Chondrocyte (in vitro differentiated cells): Measurements from ENCODE around the gene CYP51A1. TPM values are rescaled to one million over a fixed set of nuclear protein-coding genes. Genes with fewer than 3 reads are reported as not detected.
"Not testable (repeated sequence)": the region's sequence is repeated elsewhere in the genome, so short reads cannot be mapped to it uniquely, and the experiment has no call there.

ENCODE experiments used
- DNase-seq: peaks from one replicate; pipeline ENCODE4 v3.0.0; 2021; ENCODE audit warnings: mixed read lengths, low spot score
- H3K27ac Mint-ChIP-seq: one replicate; pipeline ENCODE4 v1.8.0; 2021; ENCODE audit warnings: mild to moderate bottlenecking, moderate library complexity, mixed read lengths; ENCODE audit not compliant: unreplicated experiment
- H3K27me3 Mint-ChIP-seq: 2 replicates; pipeline ENCODE4 v1.8.0; 2021; ENCODE audit warnings: low read depth, mixed read lengths
- H3K36me3 Mint-ChIP-seq: 2 replicates; pipeline ENCODE4 v1.8.0; 2021; ENCODE audit warnings: low read depth, mixed read lengths
- H3K4me1 Mint-ChIP-seq: 2 replicates; pipeline ENCODE4 v1.8.0; 2021; ENCODE audit warnings: low read depth, mild to moderate bottlenecking, mixed read lengths
- H3K4me3 Mint-ChIP-seq: one replicate; pipeline ENCODE4 v1.8.0; 2021; ENCODE audit warnings: mild to moderate bottlenecking, moderate library complexity, mixed read lengths; ENCODE audit not compliant: unreplicated experiment
- H3K9me3 Mint-ChIP-seq: 2 replicates; pipeline ENCODE4 v1.8.0; 2021; ENCODE audit warnings: low read depth, mixed read lengths
- total RNA-seq: library from RNA; stranded (reverse); gene quantifications from 3 replicates; pipeline ENCODE4 v1.2.1, GENCODE V29; 2021
- TF ChIP-seq, protein P1 (sequence below): fragments of 200-600 bp; sonication (generic); IDR thresholded peaks from 2 replicates; pipeline ENCODE4 v1.5.0; 2021; ENCODE audit warnings: antibody characterized with exemption, mild to moderate bottlenecking, moderate library complexity

Gene CYP51A1
- total RNA-seq, 1 donor from 2014 or later, result 87.6 TPM

DNA sequence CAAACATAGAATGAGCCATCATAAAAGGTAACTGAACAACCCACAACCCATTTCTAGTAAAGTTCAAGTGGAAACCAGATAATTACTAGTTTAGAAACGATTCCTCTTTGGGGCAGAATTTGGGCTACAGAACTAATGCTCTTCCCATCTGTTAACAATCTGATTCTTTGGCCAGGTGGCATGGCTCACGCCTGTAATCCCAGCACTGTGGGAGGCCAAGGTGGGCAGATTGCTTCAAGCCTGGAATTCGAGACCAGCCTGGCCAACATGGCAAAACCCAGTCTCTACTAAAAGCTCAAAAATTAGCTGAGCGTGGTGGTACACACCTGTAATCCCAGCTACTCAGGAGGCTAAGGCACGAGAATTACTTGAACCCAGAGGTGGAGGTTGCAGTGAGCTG lies 18.5 kb downstream of the CYP51A1 start:
- H3K27ac Mint-ChIP-seq, result no peak overlapping the region
- peaks cover 23% of the 10 kb centered on the region for H3K4me1 Mint-ChIP-seq
- TF ChIP-seq, protein P1, sequence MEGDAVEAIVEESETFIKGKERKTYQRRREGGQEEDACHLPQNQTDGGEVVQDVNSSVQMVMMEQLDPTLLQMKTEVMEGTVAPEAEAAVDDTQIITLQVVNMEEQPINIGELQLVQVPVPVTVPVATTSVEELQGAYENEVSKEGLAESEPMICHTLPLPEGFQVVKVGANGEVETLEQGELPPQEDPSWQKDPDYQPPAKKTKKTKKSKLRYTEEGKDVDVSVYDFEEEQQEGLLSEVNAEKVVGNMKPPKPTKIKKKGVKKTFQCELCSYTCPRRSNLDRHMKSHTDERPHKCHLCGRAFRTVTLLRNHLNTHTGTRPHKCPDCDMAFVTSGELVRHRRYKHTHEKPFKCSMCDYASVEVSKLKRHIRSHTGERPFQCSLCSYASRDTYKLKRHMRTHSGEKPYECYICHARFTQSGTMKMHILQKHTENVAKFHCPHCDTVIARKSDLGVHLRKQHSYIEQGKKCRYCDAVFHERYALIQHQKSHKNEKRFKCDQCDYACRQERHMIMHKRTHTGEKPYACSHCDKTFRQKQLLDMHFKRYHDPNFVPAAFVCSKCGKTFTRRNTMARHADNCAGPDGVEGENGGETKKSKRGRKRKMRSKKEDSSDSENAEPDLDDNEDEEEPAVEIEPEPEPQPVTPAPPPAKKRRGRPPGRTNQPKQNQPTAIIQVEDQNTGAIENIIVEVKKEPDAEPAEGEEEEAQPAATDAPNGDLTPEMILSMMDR, result no peak
- no peaks in the 10 kb centered on the region for H3K27me3 Mint-ChIP-seq
- no peak for DNase-seq
- no peak overlapping the region for H3K4me3 Mint-ChIP-seq
- H3K36me3 Mint-ChIP-seq, result peaks cover 20% of the 10 kb centered on the region
- peaks cover 3% of the 10 kb centered on the region for H3K9me3 Mint-ChIP-seq

DNA sequence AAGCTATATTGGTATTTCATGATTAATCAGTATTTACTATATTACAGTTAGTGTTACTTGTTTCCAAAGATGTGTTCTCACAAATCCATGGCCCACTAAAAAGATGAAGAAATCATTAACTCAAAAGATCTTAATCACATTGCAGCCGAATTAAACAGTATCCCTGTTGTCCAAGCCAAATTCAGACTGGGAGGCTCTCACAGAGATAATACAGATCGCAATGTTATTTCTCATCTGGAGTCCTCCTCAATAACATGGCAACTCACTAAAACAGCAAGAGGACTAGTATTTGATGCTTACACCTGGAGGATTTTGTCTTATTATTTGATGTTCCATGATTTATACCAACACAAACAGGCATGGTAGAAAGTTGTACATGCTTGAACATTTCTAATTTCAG lies 23.4 kb downstream of the CYP51A1 start:
- no peak overlapping the region for H3K27ac Mint-ChIP-seq
- no peak for DNase-seq

GRCh38 chr7:92108821-92109220 lies 25.5 kb downstream of the CYP51A1 start:
- Mint-ChIP-seq H3K36me3 (peaks cover 12% of the 10 kb centered on the region), H3K27me3 (no peaks in the 10 kb centered on the region), H3K4me1 (no peaks in the 10 kb centered on the region), H3K27ac (no peak overlapping the region), H3K9me3 (no peaks in the 10 kb centered on the region), H3K4me3 (no peak overlapping the region)
- TF ChIP-seq, protein P1, result no peak
- no peak for DNase-seq

More for the DNA sequence above, 23.4 kb downstream of the CYP51A1 start:
- Mint-ChIP-seq H3K36me3 (peaks cover 16% of the 10 kb centered on the region), H3K4me1 (no peaks in the 10 kb centered on the region), H3K27me3 (no peaks in the 10 kb centered on the region), H3K4me3 (no peak overlapping the region), H3K9me3 (no peaks in the 10 kb centered on the region)
- TF ChIP-seq, protein P1, result no peak

GRCh38 chr7:92102862-92103261 lies 31.4 kb downstream of the CYP51A1 start:
- not testable (repeated sequence) for H3K9me3 Mint-ChIP-seq

GRCh38 chr7:92100534-92100933 lies 33.7 kb downstream of the CYP51A1 start:
- DNase-seq, result no peak
- Mint-ChIP-seq H3K4me1 (peaks cover 6% of the 10 kb centered on the region), H3K27me3 (no peaks in the 10 kb centered on the region), H3K4me3 (no peak overlapping the region), H3K27ac (no peak overlapping the region), H3K36me3 (peaks cover 38% of the 10 kb centered on the region), H3K9me3 (no peaks in the 10 kb centered on the region)
- TF ChIP-seq, protein P1, result no peak

More at GRCh38 chr7:92102862-92103261, 31.4 kb downstream of the CYP51A1 start:
- H3K4me1 Mint-ChIP-seq, H3K27ac Mint-ChIP-seq, H3K27me3 Mint-ChIP-seq, H3K4me3 Mint-ChIP-seq, DNase-seq: not testable (repeated sequence)
- peaks cover 31% of the 10 kb centered on the region for H3K36me3 Mint-ChIP-seq

GRCh38 chr7:92095380-92095779 lies 38.9 kb downstream of the CYP51A1 start:
- Mint-ChIP-seq H3K36me3 (peaks cover 39% of the 10 kb centered on the region), H3K27ac (no peak overlapping the region)

More at GRCh38 chr7:92095380-92095779, 38.9 kb downstream of the CYP51A1 start:
- TF ChIP-seq, protein P1, result no peak
- H3K4me3 Mint-ChIP-seq, result no peak overlapping the region
- peaks cover 3% of the 10 kb centered on the region for H3K9me3 Mint-ChIP-seq
- DNase-seq, result no peak
- H3K4me1 Mint-ChIP-seq, result peaks cover 16% of the 10 kb centered on the region
- H3K27me3 Mint-ChIP-seq, result no peaks in the 10 kb centered on the region
